ENCODE results near the gene SST. TPM values are rescaled to one million over a fixed set of nuclear protein-coding genes. Genes with fewer than 3 reads are reported as not detected.

Gene SST
- total and polyA plus RNA-seq, 2 of the 13 experiments (the other 11 are each of a cell fraction or from before 2014, with no cell fraction given), result not detected

- intact Hi-C loops (cut with micrococcal nuclease; ENCODE audit: unreplicated experiment) (no loop called here), in situ Hi-C loops (cut with HindIII; ENCODE audit: extremely low pct_ligation_motif_present, low pct_unique_long_range_greater_than_20kb) (no loop called here)
- no peak overlapping the region for H3K4me3 ChIP-seq (replicated peaks in 1 of 3; ENCODE audit: insufficient read depth in 1 of 3, low read depth in 2 of 3, low read length in 3 of 3)
- H3K79me2 ChIP-seq (ENCODE audit: insufficient read depth, low read length), result no peaks in the 10 kb centered on the region
- CTCF ChIA-PET (ENCODE audit: low intra/inter-chr PET ratio, low total read pairs), result no interaction called here
- no peak overlapping the region for H3K4me2 ChIP-seq (ENCODE audit: low read depth, low read length)
- H3K27me3 ChIP-seq (ENCODE audit: control insufficient read depth in 1 of 2, insufficient read depth in 2 of 2, low read length in 2 of 2), result peaks cover 0 to 3% of the 10 kb centered on the region in 2 experiments; a peak in 1 of 5 replicates
- no peaks in the 10 kb centered on the region for H3K36me3 ChIP-seq (replicated peaks in 1 of 2; ENCODE audit: control insufficient read depth in 1 of 2, insufficient read depth in 2 of 2, low read length in 2 of 2)
- H3K27ac ChIP-seq (ENCODE audit: extremely low read length, insufficient read depth, low read length), result no peak overlapping the region
- no peak for FAIRE-seq
- H3K4me1 ChIP-seq (ENCODE audit: insufficient read depth, low read length), result no peaks in the 10 kb centered on the region
- 30% methylated on average over 5 of the region's 5 CpGs for WGBS (ENCODE audit: low lambda C conversion rate)
- no peak overlapping the region for H3K9ac ChIP-seq (ENCODE audit: insufficient read depth, low read depth, low read length)
- no peaks in the 10 kb centered on the region for H4K20me1 ChIP-seq (ENCODE audit: insufficient read depth, low read length)
- no peak for ATAC-seq
- POLR2A ChIA-PET, result no interaction called here
- BruUV-seq (replicated peaks), result no TSS peak
- DNase-seq (ENCODE audit: low spot score), result no peak
- no peaks in the 10 kb centered on the region for H3K9me3 ChIP-seq (ENCODE audit: low read length)
- no peak overlapping the region for H2AFZ ChIP-seq (ENCODE audit: low read length)
- no peak for TF ChIP-seq ERF (CRISPR knock-in tag; IDR thresholded peaks at IDR 0.05)
- TF ChIP-seq, protein P1, sequence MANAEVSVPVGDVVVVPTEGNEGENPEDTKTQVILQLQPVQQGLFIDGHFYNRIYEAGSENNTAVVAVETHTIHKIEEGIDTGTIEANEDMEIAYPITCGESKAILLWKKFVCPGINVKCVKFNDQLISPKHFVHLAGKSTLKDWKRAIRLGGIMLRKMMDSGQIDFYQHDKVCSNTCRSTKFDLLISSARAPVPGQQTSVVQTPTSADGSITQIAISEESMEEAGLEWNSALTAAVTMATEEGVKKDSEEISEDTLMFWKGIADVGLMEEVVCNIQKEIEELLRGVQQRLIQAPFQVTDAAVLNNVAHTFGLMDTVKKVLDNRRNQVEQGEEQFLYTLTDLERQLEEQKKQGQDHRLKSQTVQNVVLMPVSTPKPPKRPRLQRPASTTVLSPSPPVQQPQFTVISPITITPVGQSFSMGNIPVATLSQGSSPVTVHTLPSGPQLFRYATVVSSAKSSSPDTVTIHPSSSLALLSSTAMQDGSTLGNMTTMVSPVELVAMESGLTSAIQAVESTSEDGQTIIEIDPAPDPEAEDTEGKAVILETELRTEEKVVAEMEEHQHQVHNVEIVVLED (CRISPR knock-in tag; IDR thresholded peaks at IDR 0.05; ENCODE audit: borderline replicate concordance), result no peak
- no peak for TF ChIP-seq ZNF503 (CRISPR knock-in tag; IDR thresholded peaks at IDR 0.05)
- no peak for TF ChIP-seq ZNF772 (CRISPR knock-in tag; IDR thresholded peaks at IDR 0.05)
- TF ChIP-seq ZFP90 (CRISPR knock-in tag; IDR thresholded peaks at IDR 0.05; ENCODE audit: borderline replicate concordance), result no peak
- TF ChIP-seq, protein P2, sequence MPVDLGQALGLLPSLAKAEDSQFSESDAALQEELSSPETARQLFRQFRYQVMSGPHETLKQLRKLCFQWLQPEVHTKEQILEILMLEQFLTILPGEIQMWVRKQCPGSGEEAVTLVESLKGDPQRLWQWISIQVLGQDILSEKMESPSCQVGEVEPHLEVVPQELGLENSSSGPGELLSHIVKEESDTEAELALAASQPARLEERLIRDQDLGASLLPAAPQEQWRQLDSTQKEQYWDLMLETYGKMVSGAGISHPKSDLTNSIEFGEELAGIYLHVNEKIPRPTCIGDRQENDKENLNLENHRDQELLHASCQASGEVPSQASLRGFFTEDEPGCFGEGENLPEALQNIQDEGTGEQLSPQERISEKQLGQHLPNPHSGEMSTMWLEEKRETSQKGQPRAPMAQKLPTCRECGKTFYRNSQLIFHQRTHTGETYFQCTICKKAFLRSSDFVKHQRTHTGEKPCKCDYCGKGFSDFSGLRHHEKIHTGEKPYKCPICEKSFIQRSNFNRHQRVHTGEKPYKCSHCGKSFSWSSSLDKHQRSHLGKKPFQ (CRISPR knock-in tag; IDR thresholded peaks at IDR 0.05; ENCODE audit: insufficient replicate concordance), result no peak
- no peak for TF ChIP-seq YY1 (IDR thresholded peaks at IDR 0.05; ENCODE audit: insufficient read depth, insufficient replicate concordance, low read depth, low read length)
- TF ChIP-seq EP300 (IDR thresholded peaks at IDR 0.05; ENCODE audit: low read depth in 2 of 2, low read length in 2 of 2), result no peak
- TF ChIP-seq EP300 (CRISPR knock-in tag; IDR thresholded peaks at IDR 0.05; ENCODE audit: borderline replicate concordance), result no peak
- TF ChIP-seq ZNF761 (CRISPR knock-in tag; conservative IDR thresholded peaks at IDR 0.05), result no peak
- TF ChIP-seq CAMTA2 (CRISPR knock-in tag; IDR thresholded peaks at IDR 0.05; ENCODE audit: borderline replicate concordance), result no peak
- TF ChIP-seq MZF1 (CRISPR knock-in tag; IDR thresholded peaks at IDR 0.05; ENCODE audit: borderline replicate concordance), result no peak
- TF ChIP-seq, protein P3, sequence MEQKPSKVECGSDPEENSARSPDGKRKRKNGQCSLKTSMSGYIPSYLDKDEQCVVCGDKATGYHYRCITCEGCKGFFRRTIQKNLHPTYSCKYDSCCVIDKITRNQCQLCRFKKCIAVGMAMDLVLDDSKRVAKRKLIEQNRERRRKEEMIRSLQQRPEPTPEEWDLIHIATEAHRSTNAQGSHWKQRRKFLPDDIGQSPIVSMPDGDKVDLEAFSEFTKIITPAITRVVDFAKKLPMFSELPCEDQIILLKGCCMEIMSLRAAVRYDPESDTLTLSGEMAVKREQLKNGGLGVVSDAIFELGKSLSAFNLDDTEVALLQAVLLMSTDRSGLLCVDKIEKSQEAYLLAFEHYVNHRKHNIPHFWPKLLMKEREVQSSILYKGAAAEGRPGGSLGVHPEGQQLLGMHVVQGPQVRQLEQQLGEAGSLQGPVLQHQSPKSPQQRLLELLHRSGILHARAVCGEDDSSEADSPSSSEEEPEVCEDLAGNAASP (CRISPR knock-in tag; IDR thresholded peaks at IDR 0.05; ENCODE audit: borderline replicate concordance), result no peak
- no peak for TF ChIP-seq RFX3 (CRISPR knock-in tag; IDR thresholded peaks at IDR 0.05)
- no peak for TF ChIP-seq SOX13 (IDR thresholded peaks at IDR 0.05)
- TF ChIP-seq SOX13 (CRISPR knock-in tag; conservative IDR thresholded peaks at IDR 0.05 in 1 of 2, IDR thresholded peaks at IDR 0.05 in 1 of 2), result no peak
- TF ChIP-seq GMEB2 (CRISPR knock-in tag; IDR thresholded peaks at IDR 0.05; ENCODE audit: low read depth), result no peak
These were observed 27.3 kb downstream of the SST start for GRCh38 chr3:187642861-187643260.

All from HepG2 (cell line).